Stomach (tissue), 4 donors: Measurements from ENCODE around the gene BPIFB3.

ENCODE experiments used
- POLR2A ChIP-seq, 4 donors: fragments of 450-650 bp; IDR thresholded peaks; one replicate each; pipeline ENCODE4 v1.6.1; 2016; ENCODE audit warnings: antibody characterized with exemption in 4 of 4, control low read depth in 2 of 4, mild to moderate bottlenecking in 1 of 4, moderate library complexity in 1 of 4
- POLR2AphosphoS5 ChIP-seq, 3 donors: sonication (generic); formaldehyde crosslinking; IDR thresholded peaks; one replicate each; pipeline ENCODE4 v1.6.1; 2016; ENCODE audit warnings: antibody characterized with exemption in 3 of 3
- TF ChIP-seq, protein P1 (sequence below), 7 experiments: fragments of 450-650 bp in 4 of 7; fragments of 200-600 bp in 3 of 7; sonication (generic) in 3 of 7; IDR thresholded peaks; one replicate each; pipeline ENCODE4 v1.5.1; 2016 to 2019; ENCODE audit warnings: antibody characterized with exemption in 7 of 7, control low read depth in 2 of 7, mild to moderate bottlenecking in 1 of 7

DNA sequence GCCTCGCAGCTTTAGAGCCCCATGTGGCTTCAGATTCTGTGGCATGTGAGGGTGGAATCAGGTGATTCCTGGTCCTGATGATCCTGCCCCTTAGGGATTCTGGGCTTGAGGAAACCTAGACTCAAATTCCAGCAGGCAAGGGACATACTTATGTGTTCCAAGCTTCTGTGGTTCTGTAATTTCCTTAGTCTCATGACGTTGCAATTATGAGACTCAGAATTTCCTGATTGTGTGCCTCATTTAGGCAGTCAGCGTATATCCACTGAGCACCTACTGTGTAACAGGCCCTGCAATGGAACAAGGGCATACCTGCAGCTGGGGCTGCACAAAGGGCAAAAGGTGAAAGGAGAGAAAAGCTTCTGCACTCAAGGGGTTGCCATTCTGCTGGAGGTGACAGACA lies 14.1 kb downstream of the BPIFB3 start:
- TF ChIP-seq POLR2A (IDR thresholded peaks at IDR 0.05) (no peak), POLR2AphosphoS5 (IDR thresholded peaks at IDR 0.05) (no peak)
- TF ChIP-seq, protein P1, sequence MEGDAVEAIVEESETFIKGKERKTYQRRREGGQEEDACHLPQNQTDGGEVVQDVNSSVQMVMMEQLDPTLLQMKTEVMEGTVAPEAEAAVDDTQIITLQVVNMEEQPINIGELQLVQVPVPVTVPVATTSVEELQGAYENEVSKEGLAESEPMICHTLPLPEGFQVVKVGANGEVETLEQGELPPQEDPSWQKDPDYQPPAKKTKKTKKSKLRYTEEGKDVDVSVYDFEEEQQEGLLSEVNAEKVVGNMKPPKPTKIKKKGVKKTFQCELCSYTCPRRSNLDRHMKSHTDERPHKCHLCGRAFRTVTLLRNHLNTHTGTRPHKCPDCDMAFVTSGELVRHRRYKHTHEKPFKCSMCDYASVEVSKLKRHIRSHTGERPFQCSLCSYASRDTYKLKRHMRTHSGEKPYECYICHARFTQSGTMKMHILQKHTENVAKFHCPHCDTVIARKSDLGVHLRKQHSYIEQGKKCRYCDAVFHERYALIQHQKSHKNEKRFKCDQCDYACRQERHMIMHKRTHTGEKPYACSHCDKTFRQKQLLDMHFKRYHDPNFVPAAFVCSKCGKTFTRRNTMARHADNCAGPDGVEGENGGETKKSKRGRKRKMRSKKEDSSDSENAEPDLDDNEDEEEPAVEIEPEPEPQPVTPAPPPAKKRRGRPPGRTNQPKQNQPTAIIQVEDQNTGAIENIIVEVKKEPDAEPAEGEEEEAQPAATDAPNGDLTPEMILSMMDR (IDR thresholded peaks at IDR 0.05), result no peak
